Astrocyte (in vitro differentiated cells and primary cell): ENCODE results near the gene PPP1R9A.

ENCODE experiments used
- EZH2 ChIP-seq: IDR thresholded peaks from 2 replicates; pipeline ENCODE4 v1.6.1; 2012; ENCODE audit warnings: mild to moderate bottlenecking, low read length, inconsistent platforms; ENCODE audit not compliant: insufficient read depth
- TF ChIP-seq, protein P1 (sequence below): IDR thresholded peaks from 2 replicates; pipeline ENCODE4 v1.5.1; 2011; ENCODE audit warnings: low read depth, mild to moderate bottlenecking, inconsistent platforms, low read length, moderate library complexity; ENCODE audit not compliant: insufficient read depth

DNA sequence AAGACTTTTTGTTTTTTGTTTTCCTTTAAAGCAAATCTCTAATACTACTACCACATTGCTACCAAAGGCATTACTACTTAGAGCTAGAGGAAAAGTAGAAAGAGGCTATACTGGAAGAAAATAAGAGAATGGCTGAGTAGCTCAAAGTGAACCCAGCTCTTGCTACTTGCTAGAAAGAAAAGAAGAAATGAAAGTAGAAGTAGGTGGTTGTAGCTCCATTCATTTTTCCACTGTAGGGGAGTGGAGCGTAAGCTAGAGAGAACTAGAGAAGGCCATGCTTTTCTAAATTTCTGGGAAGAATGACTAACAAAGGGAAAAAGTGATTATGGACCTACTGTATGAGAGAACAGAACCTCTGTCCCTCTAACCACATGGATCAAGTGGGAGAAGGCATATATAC, 232.5 kb downstream of the PPP1R9A start:
- TF ChIP-seq, protein P1, sequence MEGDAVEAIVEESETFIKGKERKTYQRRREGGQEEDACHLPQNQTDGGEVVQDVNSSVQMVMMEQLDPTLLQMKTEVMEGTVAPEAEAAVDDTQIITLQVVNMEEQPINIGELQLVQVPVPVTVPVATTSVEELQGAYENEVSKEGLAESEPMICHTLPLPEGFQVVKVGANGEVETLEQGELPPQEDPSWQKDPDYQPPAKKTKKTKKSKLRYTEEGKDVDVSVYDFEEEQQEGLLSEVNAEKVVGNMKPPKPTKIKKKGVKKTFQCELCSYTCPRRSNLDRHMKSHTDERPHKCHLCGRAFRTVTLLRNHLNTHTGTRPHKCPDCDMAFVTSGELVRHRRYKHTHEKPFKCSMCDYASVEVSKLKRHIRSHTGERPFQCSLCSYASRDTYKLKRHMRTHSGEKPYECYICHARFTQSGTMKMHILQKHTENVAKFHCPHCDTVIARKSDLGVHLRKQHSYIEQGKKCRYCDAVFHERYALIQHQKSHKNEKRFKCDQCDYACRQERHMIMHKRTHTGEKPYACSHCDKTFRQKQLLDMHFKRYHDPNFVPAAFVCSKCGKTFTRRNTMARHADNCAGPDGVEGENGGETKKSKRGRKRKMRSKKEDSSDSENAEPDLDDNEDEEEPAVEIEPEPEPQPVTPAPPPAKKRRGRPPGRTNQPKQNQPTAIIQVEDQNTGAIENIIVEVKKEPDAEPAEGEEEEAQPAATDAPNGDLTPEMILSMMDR = no peak
- no peak for TF ChIP-seq EZH2
